ENCODE measurements around the gene ANTKMT. TPM values are rescaled to one million over a fixed set of nuclear protein-coding genes. Genes with fewer than 3 reads are reported as not detected.

ANTKMT gene
- total RNA-seq, 2 donors from 2014 or later, result 42.1 to 83.1 TPM

DNA sequence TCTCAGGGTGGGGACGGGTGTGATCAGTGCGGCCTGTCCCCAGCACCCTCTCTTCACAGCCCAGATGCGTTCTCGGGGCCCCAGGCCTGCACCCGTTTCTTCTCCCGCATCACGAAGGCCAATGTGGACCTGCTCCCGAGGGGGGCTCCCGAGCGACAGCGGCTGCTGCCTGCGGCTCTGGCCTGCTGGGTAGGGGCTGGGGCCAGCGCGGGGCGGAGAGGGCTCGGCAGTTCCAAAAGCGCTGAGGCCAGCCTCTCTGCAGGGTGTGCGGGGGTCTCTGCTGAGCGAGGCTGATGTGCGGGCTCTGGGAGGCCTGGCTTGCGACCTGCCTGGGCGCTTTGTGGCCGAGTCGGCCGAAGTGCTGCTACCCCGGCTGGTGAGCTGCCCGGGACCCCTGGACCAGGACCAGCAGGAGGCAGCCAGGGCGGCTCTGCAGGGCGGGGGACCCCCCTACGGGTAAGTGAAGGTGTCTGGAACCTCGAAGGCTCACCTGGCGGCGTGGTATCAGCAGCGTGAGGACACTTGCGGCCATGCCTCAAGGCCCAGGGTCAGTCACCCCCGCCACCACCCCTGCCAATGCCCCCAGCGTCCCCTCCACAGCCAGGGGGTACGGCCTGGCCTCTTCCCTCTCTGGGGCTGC lies 44.0 kb downstream of the ANTKMT start:
- no peaks in the 10 kb centered on the region for H3K9me3 ChIP-seq
- peaks cover 4% of the 10 kb centered on the region for H3K27me3 ChIP-seq
- H3K4me1 ChIP-seq, result no peaks in the 10 kb centered on the region
- DNase-seq, result no peak
- intact Hi-C loops (cut with DNase I), result no loop called here
- H3K36me3 ChIP-seq, result no peaks in the 10 kb centered on the region
- no peak for TF ChIP-seq CTCF (IDR thresholded peaks at IDR 0.05)
- no peak overlapping the region for H3K9ac ChIP-seq (ENCODE audit: low read depth in 2 of 2, low read length in 2 of 2)
- H3K4me3 ChIP-seq, result no peak overlapping the region
- no peak overlapping the region for H3K27ac ChIP-seq

GRCh38 chr16:765488-765865 lies 44.5 kb downstream of the ANTKMT start:
- Histone ChIP-seq H3K4me1 (no peaks in the 10 kb centered on the region), H3K27ac (no peak overlapping the region), H3K9me3 (no peaks in the 10 kb centered on the region), H3K9ac (ENCODE audit: low read depth in 2 of 2, low read length in 2 of 2) (no peak overlapping the region), H3K27me3 (peaks cover 4% of the 10 kb centered on the region), H3K4me3 (no peak overlapping the region), H3K36me3 (no peaks in the 10 kb centered on the region)
- intact Hi-C loops (cut with DNase I), result no loop called here
- TF ChIP-seq CTCF (IDR thresholded peaks at IDR 0.05), result no peak
- DNase-seq, result no peak

- intact Hi-C loops (cut with DNase I), result no loop called here
- Histone ChIP-seq H3K4me1 (no peaks in the 10 kb centered on the region), H3K27ac (no peak overlapping the region), H3K4me3 (no peak overlapping the region), H3K9me3 (no peaks in the 10 kb centered on the region), H3K36me3 (no peaks in the 10 kb centered on the region), H3K9ac (ENCODE audit: low read depth in 2 of 2, low read length in 2 of 2) (no peak overlapping the region), H3K27me3 (peaks cover 3% of the 10 kb centered on the region)
- no peak for DNase-seq
- TF ChIP-seq CTCF (IDR thresholded peaks at IDR 0.05), result no peak
Measured at GRCh38 chr16:766008-766819, 45.3 kb downstream of the ANTKMT start.

- no peak for TF ChIP-seq CTCF (IDR thresholded peaks at IDR 0.05)
- intact Hi-C loops (cut with DNase I), result no loop called here
Measured at GRCh38 chr16:766820-767640, 46.1 kb downstream of the ANTKMT start.

DNA sequence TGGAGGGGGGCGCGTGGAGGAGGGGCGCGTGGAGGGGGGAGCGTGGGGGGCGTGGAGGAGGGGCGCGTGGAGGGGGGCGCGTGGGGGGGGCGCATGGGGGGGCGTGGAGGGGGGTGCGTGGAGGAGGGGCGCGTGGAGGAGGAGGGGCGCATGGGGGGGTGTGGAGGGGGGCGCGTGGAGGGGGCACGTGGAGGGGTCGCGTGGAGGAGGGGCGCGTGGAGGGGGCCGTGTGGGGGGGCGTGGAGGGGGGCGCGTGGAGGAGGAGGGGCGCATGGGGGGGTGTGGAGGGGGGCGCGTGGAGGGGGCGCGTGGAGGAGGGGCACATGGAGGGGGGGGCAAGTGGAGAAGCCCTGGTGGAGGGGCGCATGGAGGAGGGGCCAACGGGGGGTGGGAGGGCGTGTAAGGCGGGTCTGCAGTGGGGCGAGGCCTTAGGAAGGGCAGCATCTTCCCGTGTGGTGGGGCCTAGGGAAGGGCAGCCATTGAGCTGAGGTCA lies 46.8 kb downstream of the ANTKMT start:
- no peak overlapping the region for H3K4me3 ChIP-seq
- TF ChIP-seq CTCF (IDR thresholded peaks at IDR 0.05), result no peak
- H3K9ac ChIP-seq (ENCODE audit: low read depth in 2 of 2, low read length in 2 of 2), result no peak overlapping the region
- no peaks in the 10 kb centered on the region for H3K9me3 ChIP-seq
- H3K27ac ChIP-seq, result no peak overlapping the region
- H3K36me3 ChIP-seq, result no peaks in the 10 kb centered on the region
- no peaks in the 10 kb centered on the region for H3K4me1 ChIP-seq
- H3K27me3 ChIP-seq, result no peaks in the 10 kb centered on the region
- DNase-seq, result no peak
- intact Hi-C loops (cut with DNase I), result no loop called here

More at GRCh38 chr16:766820-767640, 46.1 kb downstream of the ANTKMT start:
- no peaks in the 10 kb centered on the region for H3K4me1 ChIP-seq
- H3K9ac ChIP-seq (ENCODE audit: low read depth in 2 of 2, low read length in 2 of 2), result no peak overlapping the region
- H3K36me3 ChIP-seq, result no peaks in the 10 kb centered on the region
- no peaks in the 10 kb centered on the region for H3K9me3 ChIP-seq
- H3K27me3 ChIP-seq, result no peaks in the 10 kb centered on the region
- DNase-seq, result no peak
- no peak overlapping the region for H3K27ac ChIP-seq
- no peak overlapping the region for H3K4me3 ChIP-seq

Data from colonic mucosa (tissue), 4 donors.